Dedifferentiated amniotic fluid mesenchymal stem cell (primary cell): ENCODE results near the gene CCDC136.

Experiments used
- DNase-seq: peaks from one replicate; pipeline ENCODE4 v3.0.0-alpha.2; 2016; ENCODE audit errors: extremely low spot score

The CCDC136 gene

DNA sequence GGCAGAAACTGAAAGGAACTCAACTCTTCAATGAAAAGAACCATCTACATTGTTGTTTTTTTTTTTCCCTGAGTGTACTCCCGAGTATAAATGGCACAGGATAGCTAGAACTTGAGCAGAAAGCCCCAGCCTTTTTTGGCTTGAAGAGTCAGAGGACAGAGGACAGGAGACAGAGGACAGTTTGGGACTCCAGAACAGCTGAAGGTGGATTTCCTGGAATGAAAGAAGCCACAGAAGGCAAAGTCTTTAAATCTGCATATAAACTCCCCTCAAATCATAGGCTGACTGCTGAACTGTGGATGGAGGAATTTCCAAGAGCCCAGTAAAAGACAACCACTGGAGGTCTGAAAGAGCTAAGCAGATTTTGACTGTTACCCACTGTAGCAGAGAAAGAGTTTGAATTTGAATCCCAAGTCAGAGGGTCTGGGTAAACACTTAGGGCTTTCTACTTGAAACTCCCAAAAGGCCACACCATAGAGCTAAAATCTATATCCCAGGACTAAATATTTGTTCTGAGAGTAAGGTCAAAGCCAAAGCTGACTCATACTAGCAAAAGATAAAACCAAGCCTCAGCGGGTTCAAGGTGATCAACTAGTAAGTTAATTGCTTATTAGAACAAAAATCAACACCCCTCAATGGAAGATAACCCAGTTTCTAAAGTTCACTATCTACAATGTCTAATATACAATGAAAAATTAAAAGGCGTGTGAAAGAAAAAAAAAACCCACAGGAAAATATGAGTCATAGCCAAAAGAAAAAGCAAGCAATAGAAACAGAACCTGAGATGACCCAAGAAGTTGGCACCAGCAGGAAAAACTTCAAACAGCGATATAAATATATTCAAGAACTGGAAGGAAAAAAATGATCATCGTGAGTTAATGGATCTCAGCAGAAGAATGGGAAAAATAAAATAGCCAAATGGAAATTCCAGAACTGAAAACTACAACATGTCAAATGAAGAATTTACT is 14.3 kb upstream of the CCDC136 start:
- DNase-seq, result no peak

DNA sequence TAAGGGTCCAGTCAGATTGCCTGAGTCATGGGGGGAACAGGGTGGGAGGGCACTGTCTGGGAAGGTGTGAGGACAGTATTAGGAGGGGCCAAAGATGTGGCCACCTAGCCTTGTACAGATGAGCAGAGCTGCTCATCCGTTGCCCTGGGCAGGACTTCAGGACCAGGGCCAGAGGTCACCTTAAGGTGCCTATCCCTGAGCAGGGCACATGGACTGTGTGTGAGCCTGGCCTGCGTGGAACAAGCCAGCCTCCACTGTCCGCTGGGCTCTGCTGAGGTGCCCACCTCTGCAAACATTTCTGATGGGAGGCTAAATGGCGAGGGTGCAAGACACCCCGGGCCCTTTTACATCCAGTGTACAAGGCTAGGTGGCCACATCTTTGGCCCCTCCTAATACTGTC is 12.8 kb upstream of the CCDC136 start:
- DNase-seq, result no peak

DNA sequence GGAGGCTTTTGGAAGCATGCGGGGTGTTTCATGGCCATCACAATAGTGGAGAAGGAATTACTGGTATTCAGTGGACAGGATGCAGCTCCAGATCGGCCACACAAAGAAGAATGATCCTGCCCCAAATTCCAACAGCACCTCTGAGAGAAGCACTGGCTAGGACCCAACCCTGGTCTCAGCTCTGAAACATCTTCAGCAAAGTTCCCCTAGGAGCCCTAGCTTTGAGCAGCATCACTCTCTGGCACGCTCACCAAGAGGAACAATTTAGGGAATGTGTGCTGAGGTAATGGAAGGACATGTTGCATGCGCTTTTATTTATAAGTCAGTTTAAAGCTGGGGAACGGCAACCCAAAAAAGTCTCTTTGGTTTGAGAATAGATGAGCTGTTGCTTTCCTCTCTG is 10.6 kb upstream of the CCDC136 start:
- peak; percentile 37 for DNase-seq

GRCh38 chr7:128781851-128782250 is 9.9 kb upstream of the CCDC136 start:
- DNase-seq, result no peak

GRCh38 chr7:128783143-128783861 is 8.5 kb upstream of the CCDC136 start:
- peak; percentile 87 for DNase-seq

DNA sequence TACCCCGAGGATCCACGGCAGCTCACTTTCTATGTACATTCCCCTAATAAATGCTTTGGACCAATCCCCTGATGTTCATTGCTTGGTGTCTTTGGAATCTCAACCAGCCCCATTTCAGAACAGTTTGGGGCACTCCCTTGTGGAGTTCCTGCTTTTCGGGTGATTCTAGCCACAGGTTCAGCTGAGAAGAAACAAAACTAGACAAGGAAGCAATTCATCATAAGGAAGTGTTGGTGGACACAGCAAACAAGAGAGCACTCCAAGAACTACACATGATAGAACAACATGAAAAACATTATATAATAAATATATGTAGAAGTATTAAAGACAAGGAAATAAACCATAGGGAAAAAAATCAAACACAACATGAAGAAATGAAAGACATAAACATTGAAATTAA is 6.0 kb upstream of the CCDC136 start:
- DNase-seq, result no peak

GRCh38 chr7:128788446-128789412 is 3.0 kb upstream of the CCDC136 start:
- no peak for DNase-seq

GRCh38 chr7:128790315-128791041 is 1.3 kb upstream of the CCDC136 start:
- no peak for DNase-seq

- no peak for DNase-seq
Observed at GRCh38 chr7:128791972-128792327, 182 bp downstream of the CCDC136 start.

- DNase-seq, result no peak
Observed at GRCh38 chr7:128792471-128793180, 858 bp downstream of the CCDC136 start.

GRCh38 chr7:128793181-128793547 is 1.4 kb downstream of the CCDC136 start:
- DNase-seq, result no peak

- no peak for DNase-seq
Observed at GRCh38 chr7:128794020-128794419, 2.3 kb downstream of the CCDC136 start.

- DNase-seq, result no peak
Observed at GRCh38 chr7:128794436-128794835, 2.7 kb downstream of the CCDC136 start.

- no peak for DNase-seq
Observed at GRCh38 chr7:128795129-128795528, 3.4 kb downstream of the CCDC136 start.

DNA sequence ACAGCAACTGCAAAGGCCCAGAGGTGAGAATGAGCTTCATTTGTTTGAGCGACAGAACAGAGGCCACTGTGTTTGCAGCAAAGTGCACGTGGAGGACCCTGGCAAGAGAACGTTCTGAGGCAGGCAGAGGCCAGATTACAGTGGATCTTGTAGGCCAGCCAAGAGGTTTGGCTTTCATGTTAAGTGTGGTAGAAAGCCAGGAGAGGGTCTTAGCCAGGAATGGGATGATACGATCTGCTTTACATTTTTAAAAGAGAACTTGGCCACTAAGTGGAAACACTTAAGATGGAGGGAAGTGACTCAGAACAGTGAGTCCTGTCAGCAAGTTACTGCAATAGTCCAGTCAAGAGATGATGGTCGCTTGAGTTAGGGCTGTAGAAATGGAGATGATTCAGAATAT is 4.6 kb downstream of the CCDC136 start:
- no peak for DNase-seq

DNA sequence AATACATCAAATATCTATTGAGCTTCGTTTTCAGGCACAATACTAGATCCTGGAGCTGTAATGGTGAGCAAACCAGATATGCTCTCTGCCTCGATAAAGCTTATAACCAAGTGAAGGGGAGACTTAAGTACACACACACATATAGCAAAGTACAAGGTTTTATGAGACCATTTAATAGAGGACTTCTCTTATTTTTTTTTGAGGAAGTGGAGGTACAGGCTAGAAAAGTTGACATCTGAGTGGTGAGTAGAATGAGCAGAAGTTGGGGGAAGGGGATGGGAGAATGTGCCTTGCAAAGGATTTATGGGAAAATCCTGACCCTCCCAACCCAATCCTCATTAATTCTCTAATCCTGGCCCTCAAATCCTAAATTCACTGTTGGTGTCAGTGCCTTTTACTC is 7.7 kb downstream of the CCDC136 start:
- DNase-seq, result no peak

- no peak for DNase-seq
Observed at GRCh38 chr7:128800567-128800966, 8.8 kb downstream of the CCDC136 start.

DNA sequence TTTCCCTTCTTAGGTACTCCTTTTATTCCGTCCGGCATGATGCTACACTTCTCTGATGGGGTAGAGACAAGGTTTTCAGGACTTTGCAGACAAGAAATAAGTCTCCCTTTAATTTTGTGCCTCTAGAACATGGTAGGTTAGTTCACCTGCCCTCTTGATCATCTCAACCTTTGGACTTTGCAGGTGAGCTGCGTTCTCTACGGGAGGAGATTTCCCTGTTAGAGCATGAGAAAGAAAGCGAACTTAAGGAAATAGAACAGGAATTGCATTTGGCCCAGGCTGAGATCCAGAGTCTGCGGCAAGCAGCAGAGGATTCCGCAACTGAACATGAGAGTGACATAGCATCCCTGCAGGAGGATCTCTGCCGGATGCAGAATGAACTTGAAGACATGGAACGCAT is 9.2 kb downstream of the CCDC136 start:
- no peak for DNase-seq

GRCh38 chr7:128801667-128802418 is 10.1 kb downstream of the CCDC136 start:
- no peak for DNase-seq

DNA sequence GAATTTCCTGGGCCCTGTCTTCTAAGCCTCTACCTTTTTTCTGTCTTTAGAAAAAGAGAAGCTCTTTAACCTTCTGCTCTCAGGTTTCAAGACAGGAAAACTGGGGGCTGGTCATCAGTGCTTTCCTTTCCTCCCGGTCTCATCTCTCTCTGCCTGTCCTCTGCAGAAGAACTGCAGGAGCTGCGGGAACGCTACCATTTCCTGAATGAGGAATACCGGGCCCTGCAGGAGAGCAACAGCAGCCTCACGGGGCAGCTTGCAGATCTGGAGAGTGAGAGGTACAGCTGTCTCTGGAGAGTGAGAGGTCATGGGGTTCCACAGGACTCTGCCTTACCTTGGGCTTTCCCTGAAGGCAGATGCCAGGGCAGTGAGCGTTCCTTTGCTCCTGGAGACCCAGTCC is 12.7 kb downstream of the CCDC136 start:
- DNase-seq, result no peak
